HG02588 (cell line): ENCODE measurements around the gene FGD4.
"Not testable (repeated sequence)": the region's sequence is repeated elsewhere in the genome, so short reads cannot be mapped to it uniquely, and the experiment has no call there.

ENCODE experiments used
- ATAC-seq: cut with Tn5 transposase; IDR thresholded peaks from one replicate; pipeline ENCODE4 v1.9.1; 2021; ENCODE audit warnings: mild to moderate bottlenecking, moderate library complexity; ENCODE audit not compliant: unreplicated experiment

Gene FGD4

GRCh38 chr12:32488132-32488531, 88.8 kb downstream of the FGD4 start:
- ATAC-seq = no peak

DNA sequence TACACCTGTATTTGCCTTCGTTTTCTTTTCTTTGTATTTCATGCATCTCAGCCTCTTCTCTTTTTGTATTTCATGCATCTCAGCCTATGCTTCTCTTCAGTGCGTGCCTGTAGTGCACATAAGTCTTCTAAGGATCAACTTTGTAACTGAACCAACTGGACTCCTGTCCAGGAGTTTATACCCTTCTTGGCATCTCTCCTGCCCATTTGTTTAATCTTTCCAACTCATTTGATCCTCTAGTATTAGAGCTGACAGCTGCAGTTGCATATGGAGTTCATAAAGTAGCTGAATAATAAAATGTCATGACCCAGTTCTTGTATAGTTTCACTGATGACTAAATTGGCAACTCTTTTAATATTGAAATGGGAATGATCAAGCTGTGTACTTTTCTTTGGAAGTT, 89.7 kb downstream of the FGD4 start:
- no peak for ATAC-seq

GRCh38 chr12:32490801-32491200, 91.4 kb downstream of the FGD4 start:
- ATAC-seq = no peak

GRCh38 chr12:32493282-32493681, 93.9 kb downstream of the FGD4 start:
- no peak for ATAC-seq

DNA sequence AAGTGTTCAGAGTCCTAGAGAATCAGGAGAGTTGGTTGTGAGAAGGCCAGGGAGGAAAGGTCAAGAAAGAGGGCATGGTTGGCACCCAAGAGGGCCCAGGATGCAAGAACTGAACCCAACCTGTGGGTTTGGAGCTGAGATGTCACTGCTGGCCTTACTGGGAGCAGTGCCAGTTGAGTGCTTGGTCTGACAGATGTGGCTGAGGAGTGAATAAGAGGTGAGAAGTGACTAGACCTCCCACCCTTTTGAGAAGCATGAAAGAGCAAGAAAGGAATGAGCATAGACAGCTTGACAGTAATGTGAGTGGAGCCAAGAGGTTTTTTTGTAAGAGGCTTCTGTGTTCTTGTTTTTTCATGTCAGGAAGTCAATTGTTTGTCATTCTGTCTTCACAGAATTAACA, 95.3 kb downstream of the FGD4 start:
- ATAC-seq = no peak

DNA sequence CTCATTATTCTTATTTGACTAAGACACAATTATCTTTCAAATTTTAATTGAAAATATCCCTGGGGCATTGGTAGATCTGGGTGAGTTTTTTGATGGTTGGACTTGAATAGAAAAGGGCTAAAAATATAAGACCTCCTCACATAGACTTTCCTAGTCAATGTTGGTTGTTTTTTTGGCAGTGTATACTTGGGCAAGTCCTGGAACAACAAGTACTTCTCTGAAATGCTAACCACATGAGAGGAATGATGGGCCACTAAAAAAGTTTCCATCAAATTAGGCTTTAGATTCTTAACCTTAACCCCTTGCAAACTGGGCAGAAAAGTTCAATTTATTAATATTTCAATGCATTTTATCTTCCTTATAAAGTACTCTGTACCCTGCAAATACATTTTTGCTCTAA, 97.6 kb downstream of the FGD4 start:
- no peak for ATAC-seq

DNA sequence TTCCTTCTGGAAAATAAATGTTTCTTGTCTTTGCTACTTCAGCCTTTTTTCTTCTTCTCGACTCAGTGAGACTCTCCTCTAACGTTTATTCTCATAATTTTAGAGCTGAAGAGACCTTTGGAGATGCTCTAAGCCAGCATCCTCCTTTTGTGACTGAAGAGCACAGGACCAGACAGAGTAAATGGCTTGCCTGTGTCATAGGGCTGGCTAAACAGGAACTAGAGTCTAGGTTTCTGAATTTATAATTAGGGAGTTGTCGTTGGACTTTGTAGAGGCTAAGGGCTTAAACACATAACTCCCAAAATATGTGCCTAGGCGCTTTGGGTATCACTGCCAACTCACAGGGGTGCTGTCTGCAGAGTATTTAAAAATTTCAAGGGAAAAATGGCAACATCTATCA, 98.5 kb downstream of the FGD4 start:
- no peak for ATAC-seq

DNA sequence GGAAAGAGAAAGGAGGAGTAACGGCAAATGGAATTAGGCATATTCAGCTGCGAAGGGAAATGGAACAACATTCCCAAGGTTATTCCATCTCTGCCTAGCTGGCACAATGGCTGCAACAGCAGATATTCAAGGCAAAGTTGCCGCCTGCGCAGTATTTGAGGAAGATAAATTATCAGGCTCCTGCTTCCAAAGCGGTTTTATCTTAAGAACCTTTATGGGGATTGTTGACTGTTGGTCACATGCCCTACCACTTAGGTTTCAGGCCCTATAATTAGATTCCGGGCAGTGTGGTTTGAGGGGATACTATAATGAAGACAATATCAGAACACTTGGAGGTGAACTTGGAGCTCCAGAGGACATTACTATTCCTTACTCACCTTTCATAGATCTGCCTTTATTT, 99.7 kb downstream of the FGD4 start:
- ATAC-seq = no peak

DNA sequence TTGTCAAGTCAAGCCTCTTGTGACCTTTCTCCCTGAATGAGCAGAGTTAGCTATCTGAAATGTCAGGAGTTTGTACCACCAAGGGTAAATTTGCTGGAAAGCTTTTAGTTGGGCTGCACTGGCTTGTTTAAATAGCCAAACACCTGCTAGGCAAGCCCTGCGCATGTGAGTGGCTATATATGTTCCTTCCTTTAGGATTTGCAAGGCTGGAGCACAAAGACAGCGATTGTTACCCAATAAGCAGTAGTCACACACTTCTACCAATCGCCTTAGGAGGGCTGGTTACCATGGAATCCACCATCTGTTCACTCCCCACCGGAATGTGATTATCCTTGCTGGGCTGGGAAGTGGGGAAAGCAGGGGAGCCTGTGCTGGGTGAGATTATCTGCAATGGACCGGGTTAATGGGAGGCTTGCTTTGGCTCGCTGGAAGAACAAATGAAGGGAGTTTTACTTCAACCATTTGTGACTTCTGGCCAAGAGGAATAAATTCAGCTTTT, 102.5 kb downstream of the FGD4 start:
- no peak for ATAC-seq

DNA sequence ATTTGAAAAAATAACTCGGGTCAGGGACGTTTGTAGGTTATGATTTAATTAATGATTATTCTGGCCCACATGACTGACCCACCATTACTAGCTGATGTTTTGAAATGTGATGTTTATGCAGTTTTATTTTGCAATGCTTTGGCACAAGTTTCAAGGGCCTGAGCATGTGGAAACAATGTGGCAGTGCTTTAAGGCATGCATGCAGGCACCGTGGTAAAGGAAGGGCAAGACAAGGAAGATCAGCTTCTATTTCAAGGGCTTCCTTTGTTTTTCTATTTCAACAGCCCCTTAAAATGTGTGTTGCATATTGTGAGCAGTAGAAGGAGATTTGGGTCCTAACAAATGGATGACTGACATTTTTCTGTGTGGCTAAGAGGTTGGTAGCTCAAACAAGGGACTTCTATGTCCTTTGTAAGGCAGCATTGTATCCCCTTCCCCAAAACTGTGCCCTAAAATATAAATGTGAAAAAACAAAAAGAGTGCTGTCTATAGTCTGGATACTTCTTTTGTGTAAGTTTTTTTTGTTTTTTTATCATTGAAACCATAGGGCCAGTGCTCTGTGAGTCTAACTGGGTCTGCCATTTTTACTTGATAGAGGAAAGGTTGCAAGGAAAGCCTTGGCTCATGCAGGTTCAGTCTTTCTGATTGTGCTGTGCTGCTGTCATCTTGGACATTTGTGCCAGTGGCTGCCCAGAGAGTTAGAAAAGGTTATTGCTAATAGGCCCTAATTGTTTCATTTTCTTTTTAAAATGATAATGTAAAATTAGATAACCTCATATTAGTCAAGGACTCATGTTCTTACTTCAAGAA, 103.5 kb downstream of the FGD4 start:
- ATAC-seq = no peak

- ATAC-seq = no peak
These were observed 104.4 kb downstream of the FGD4 start for GRCh38 chr12:32503730-32504129.

DNA sequence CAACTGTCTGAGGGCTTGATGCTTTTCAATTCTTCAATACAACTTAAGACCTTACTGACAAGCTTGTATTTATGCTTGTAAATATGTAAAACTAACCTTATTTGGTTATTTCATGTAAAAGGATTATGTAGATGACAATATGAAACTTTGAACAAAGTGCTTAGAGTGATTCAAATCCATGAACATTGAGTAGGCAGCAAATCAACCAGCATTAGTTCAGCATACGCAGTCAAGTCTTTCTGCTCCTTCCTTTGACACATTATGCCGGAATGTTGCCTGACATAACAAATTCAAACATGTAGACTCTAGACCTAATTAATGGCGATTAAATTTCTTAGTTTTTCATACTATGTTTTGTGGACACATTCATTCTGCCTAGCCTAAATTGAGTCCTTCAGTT, 105.2 kb downstream of the FGD4 start:
- no peak for ATAC-seq

DNA sequence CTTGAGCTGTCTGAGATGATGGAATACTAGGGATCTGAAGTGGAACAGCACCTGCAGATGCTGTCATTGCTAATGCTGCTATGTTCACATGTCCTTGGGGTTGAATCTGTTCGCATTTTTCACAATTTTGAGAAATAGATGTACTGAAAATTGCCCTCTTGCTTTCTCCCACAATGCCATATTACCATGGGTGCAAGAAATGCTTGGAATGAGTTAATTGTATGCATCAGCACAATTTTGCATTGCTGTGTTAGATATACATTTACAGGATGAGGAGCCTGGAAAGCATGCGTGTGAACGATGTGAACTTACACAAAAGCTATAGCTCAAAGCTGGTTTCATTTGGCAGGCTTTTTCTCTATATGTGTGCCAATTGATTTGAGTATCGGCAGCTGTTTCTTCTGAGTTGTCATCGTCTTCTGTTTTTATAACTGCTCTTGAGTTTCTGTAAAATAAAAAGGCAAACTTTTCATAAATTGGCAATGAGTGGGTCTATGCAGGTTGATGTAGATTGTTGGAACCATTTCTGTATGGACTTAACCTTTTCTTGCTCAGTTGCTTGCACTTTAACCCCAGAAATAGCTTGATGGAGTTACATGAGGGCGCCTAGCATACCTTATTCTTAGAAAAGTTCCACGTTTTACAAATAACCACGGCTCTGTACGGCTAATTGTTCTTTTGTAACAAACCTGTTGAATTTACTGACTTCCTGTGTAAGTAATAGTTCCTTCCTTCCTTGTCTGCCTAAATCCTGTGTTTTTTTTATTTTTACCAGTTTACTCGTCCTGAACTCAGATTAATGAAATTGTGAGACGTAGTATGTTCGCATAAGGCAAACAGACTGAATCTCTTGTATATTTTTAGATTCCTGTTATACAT, 105.9 kb downstream of the FGD4 start:
- ATAC-seq = no peak

DNA sequence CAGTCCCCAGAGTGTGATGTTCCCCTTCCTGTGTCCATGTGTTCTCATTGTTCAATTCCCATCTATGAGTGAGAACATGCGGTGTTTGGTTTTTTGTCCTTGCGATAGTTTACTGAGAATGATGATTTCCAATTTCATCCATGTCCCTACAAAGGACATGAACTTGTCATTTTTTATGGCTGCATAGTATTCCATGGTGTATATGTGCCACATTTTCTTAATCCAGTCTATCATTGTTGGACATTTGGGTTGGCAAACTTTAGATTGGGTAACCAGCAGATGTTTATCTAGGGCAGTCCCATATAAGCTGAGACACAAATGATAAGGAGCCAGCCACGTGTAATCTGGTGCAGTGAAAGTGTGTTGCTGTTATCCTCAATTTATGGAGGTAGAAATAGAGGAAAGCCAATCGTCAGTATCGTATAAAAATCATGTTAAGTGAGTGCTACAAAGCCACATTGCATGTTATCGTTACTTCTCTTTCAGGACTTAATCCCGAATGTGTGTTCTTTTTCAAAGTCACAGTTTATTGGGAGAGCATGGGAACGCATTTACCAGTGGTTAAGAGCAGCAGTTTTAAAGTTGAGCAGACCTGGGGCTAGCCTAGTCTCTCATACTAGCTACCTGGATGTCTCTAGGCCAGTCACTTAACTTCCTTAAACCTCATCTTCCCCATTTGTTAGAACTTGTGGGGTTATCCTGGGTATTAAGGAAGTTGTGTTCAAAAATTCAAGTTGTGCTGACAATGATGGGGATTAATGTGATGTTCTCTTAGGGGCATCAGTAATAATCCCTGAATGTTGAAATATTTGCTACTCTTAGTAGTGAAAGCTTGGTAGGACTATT, 108.0 kb downstream of the FGD4 start:
- not testable (repeated sequence) for ATAC-seq

GRCh38 chr12:32507942-32508320, 108.6 kb downstream of the FGD4 start:
- ATAC-seq = no peak

DNA sequence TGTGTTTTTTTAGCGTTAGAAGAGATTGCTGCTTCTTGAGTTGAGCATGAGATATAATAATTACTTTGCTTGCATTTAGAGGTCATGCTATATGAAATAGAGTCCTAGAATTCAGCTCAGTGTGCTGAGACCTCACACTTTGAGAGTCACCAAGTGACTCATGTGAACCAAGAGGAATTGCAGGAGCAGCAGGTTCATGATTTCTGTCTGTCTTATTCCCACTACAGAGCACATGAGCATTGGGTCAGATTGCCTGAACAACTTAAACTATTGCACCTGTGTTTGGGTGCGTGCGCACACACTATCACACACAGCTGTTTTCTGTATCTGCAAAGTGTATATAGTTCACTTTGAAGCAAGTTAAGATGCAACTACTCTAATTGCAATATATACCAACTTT, 109.3 kb downstream of the FGD4 start:
- ATAC-seq = no peak

- ATAC-seq = no peak
These were observed 110.2 kb downstream of the FGD4 start for GRCh38 chr12:32509328-32510091.

GRCh38 chr12:32511976-32512375, 112.6 kb downstream of the FGD4 start:
- not testable (repeated sequence) for ATAC-seq

- ATAC-seq = no peak
These were observed 113.0 kb downstream of the FGD4 start for GRCh38 chr12:32512379-32512778.

- ATAC-seq = no peak
These were observed 113.6 kb downstream of the FGD4 start for GRCh38 chr12:32512910-32513309.
